Activated CD4-positive, alpha-beta T cell treated with anti-CD3 and anti-CD28 coated beads, Interleukin-2, amount 50 U/mL, for 24 hours (primary cell): ENCODE results near the gene OR13C8.

ENCODE experiments used
- DNase-seq, 2 donors: peaks; one replicate each; pipeline ENCODE4 v3.0.0-alpha.2; 2020; ENCODE audit warnings: low read depth in 1 of 2, low spot score in 1 of 2

Gene OR13C8

DNA sequence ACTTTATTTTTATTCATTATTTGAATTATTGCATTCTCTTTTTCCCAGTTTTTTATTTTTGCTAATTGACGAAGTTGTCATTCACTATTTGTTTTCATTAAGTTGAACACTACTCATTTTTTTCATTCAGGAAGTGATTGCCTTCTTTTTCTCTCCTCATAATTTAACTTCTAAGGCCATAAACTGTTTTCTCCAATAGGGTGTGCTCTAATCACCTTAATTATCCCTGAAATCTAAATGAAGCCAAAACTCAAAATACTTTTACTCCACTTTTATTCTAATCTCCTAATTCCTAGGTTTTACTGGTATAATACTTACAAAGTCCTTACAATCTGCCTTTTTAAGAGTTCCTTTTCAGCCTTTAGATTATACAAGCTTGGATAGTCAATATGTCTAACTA, 39.4 kb downstream of the OR13C8 start:
- no peak for DNase-seq

DNA sequence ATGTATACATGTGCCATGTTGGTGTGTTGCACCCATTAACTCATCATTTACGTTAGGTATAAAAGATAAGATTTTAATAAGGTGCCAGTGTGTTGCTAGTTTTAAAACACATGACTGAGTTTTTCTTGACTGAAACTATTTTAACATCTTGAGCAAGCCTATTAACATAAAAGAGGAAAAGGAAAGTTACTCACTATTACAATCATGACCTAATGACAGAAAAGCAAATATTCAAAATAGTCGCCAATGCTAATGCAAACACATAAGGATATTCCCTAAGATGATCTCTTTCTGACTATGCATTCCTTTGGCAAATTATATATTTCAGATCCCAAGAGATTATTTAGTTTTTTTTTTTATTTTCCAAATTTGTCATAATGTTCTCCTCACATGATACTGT, 42.2 kb downstream of the OR13C8 start:
- DNase-seq = no peak

GRCh38 chr9:104617418-104617817, 48.5 kb downstream of the OR13C8 start:
- DNase-seq = no peak

DNA sequence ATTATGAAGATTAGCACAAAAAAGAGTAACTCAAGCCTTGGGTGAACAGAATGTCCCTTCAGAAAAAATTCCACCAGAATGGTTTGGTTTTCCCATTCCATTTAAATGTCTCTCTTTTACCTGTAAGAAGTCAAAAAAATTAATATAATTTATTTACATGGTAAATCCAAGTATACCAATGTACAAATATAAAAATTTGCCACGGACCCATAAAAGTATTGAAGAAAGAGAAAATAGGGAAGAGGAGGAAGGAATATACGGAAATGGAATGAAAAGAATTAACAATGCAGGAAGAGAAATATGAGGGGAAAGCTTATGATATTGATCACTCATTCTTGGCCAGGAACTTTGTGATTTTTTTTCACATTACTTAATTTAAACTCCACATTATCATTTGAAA, 49.1 kb downstream of the OR13C8 start, which contains the start of gene OR13C9:
Gene OR13C9 (minus strand): TSS at position 101 of the 400 bp plus-strand sequence. CDS start 0 bp downstream, at position 101.
- DNase-seq = no peak
